Measurements from ENCODE around the gene CTXN1. TPM values are rescaled to one million over a fixed set of nuclear protein-coding genes. Genes with fewer than 3 reads are reported as not detected.
A peak's percentile ranks its signal among the peaks of the same experiment; 100 is the strongest.
"Not testable (repeated sequence)": the region's sequence is repeated elsewhere in the genome, so short reads cannot be mapped to it uniquely, and the experiment has no call there.

The CTXN1 gene
- total RNA-seq, 1 experiment from 2014 or later = 27.3 TPM

DNA sequence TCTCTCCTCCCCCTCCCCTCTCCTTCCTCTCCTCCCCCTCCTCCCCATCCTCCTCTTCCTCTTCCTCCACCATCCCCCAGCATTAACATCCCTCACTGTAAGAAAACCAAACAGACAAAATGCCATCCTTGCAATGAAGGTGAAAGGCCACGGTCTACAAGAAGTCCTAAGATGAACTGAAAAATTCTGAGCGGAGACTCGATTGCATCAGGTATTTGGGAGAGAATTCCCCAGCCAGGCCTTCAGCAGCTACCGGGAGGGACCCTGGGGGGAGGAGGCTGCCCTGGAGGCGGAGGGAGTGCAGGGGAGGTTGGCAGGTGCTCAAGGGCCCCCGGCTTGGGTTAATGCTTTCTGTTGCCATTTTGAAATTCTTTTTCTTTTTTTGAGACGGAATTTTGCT, 27.6 kb upstream of the CTXN1 start:
- in situ Hi-C loops (cut with HindIII; ENCODE audit: low sequenced_read_pairs) = no loop called here
- DNase-seq (ENCODE audit: low spot score) = no peak

DNA sequence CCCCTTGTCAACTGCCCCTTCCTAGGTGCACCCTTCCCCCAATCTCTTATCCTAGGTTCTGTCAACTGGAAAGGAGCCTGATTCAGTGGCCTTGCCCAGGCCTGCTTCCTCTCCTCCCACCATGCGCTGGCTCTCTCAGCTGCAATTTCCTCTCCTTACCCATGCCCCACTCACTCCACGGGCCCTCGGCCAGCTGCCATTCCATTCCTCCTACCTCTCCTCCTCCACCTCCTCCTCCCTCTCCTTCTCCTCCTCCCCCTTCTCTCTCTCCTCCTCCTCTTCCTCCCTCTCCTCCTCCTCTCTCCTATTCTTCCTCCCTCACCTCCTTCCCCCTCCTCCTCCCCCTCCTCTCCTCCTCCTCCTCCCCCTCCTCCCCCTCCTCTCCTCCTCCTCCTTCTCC, 27.1 kb upstream of the CTXN1 start:
- DNase-seq (ENCODE audit: low spot score) = peak; percentile 84
- in situ Hi-C loops (cut with HindIII; ENCODE audit: low sequenced_read_pairs) = no loop called here

DNA sequence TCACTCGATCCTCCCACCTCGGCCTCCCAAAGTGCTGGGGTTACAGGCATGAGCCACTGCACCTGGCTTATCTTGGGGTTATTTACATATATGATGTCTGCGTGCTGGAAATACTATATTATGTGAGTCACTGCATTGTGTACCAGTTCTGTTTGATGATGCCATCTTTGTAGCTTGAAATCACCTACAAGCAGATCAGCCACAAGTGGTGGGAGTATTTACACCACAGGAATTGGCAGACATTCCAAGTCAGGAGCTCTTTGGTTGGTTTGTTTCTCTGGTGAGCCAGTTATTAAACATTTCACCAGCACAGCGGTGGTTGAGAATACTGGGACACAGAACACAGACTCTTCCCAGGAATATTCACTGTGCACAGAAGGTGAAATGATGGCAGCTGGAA, 22.0 kb upstream of the CTXN1 start:
- DNase-seq (ENCODE audit: low spot score) = no peak
- in situ Hi-C loops (cut with HindIII; ENCODE audit: low sequenced_read_pairs) = no loop called here

DNA sequence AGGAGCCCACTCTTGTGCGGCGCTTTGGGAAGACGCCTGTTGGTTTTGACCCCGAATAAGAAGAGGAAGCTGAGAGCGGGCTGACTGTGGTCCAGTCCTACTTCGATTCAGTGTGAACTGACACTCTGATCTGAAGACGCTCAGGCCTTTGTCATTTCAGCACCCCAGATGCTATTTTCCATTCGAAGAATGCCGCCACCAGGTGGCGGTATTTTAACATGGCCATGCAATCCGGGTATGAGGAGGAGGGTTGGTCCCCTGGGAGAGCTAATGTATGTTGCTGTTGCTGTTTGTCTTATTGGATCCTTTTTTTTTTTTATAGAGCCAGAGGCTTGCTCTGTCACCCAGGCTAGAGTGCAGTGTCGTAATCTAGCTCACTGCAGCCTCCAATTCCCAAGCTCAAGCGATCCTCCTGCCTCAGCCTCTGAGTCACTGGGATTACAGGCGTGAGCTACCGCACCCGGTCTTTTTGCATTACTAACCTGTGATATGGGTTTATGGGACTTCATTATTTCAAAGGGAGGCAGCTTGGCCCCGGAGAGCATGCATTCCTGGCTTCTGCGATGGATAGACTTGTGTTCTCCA, 18.3 kb upstream of the CTXN1 start:
- in situ Hi-C loops (cut with HindIII; ENCODE audit: low sequenced_read_pairs) = no loop called here
- DNase-seq (ENCODE audit: low spot score) = peak; percentile 92

DNA sequence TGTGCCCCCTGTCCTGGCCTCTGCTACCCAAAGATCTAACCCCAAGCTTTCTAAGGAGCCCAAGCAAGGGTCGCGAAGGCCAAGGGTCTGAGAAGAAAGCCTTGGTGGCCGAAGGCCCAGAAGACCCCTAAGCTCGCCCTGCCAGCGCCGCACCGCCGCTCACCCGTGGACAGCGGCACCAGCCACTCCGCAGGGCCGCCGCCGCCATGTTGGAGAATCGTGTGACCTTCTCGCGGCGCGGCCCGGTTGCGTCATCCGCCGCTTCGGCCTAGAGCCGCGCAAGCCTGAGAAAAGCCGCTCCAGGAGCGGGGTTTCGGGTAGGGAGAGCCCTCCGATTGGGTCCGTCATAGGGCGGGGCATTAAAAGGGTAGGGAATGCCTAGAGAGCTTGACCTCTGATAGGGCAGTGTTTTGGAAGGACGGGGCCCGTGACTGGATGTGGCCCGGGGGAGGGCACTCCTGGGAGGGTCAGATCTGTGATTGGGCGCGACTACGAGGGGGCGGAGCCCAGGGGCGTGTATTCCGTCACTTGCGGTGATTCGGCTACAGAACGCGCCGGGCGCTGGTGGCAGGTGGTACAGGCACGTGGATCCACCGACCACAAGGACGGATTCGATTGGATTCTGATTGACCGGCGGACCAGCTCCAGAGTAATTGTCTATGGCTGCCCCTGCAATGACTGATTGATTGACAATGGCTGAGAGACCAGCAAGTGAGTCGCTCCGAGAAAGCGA, 17.7 kb upstream of the CTXN1 start, which contains the start of gene TIMM44:
TIMM44 (minus strand) TSS at position 223 of the 733 bp plus-strand sequence; CDS start at position 208, 15 bp downstream.
- in situ Hi-C loops (cut with HindIII; ENCODE audit: low sequenced_read_pairs) = no loop called here

DNA sequence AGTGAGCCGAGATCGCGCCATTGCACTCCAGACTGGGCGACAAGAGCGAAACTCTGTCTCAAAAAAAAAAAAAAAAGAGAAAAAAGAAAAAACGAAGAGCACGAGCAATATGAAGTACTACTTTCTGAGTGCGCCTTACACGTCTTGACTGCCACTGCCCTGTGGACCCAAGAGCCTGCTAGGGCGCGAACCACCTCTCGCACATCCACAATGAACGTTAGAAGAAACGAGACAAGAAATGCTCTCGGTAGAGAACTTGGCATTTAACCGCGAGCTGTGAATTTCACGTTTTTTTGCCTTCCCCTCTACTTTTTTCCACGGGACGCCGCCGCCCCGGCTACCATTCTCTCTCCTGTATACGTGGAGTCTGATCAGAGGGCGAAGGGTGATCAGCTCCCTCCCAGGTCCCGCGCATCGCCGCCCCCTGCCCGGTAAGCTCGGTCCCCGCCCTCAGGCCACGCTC, 17.1 kb upstream of the CTXN1 start:
- in situ Hi-C loops (cut with HindIII; ENCODE audit: low sequenced_read_pairs) = no loop called here
- DNase-seq (ENCODE audit: low spot score) = no peak

More for the DNA sequence above, 17.7 kb upstream of the CTXN1 start, which contains the start of gene TIMM44:
- peak; percentile 100 for DNase-seq (ENCODE audit: low spot score)

DNA sequence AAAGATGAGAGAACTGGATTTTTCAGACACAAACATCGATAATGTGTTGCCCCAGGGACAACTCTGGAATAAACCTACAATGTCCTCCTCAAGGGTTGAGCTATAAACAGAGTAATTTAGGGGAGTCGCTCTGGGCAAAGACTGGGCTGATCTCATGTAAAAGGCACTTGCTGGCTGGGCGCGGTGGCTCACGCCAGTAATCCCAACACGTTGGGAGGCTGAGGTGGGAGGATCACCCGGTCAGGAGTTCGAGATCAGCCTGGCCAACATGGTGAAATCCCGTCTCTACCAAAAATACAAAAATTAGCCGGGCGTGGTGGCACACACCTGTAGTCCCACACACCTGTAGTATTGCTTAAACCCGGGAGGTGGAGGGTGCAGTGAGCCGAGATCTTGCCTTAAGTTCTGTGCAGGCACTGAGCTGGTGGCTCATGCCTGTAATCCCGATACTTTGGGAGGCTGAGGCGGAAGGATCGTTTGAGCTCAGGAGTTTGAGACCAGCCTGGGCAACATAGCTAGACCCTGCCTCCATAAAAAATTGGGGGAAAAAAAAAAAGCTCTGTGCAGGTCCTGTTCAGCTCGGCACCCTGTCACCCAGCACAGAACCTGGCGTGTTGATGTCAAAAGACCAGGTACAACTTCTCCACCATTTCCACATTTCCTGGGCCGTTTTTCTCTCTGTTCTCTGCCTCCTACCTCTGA, 16.1 kb upstream of the CTXN1 start:
- DNase-seq (ENCODE audit: low spot score) = no peak
- in situ Hi-C loops (cut with HindIII; ENCODE audit: low sequenced_read_pairs) = no loop called here

DNA sequence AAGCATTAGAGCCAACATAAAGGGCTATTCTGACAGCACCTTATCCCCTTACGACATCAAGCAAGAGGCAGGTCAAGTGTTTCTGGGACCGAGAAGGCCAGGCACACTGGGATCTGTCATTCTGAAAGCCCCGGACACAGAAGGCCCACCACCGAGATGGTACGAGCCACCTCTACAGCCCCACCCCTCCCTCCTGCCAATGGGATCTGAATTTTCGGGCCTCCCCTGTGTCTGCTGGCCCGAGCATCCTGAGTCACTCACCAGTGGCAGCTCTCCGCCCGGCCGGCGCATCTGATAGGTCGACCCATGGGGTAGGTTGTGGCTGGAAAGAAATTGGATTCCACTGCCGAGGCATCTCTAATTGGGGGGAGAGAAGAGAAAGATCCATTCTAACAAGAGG, 14.9 kb upstream of the CTXN1 start:
- DNase-seq (ENCODE audit: low spot score) = no peak
- in situ Hi-C loops (cut with HindIII; ENCODE audit: low sequenced_read_pairs) = no loop called here

DNA sequence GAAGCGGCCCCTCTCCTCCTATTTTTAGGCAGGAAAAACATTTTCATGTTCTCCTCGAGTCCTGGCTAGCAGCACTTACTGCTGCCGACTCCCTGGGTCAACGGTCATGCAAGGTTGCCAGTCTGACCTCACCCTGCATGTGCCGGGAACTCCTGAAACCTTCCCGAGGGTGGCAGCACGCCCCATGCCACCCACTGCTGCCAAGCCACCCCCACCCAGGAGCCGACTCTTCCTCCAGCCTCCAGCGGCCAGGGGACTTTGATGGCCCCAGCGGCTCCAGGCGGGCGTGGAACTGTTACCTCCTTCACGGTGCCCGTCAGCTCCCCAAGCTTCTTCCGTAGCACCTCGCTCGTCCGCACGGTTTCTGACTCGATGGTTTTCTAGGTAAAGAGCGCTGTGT, 8.8 kb upstream of the CTXN1 start:
- in situ Hi-C loops (cut with HindIII; ENCODE audit: low sequenced_read_pairs) = no loop called here
- no peak for DNase-seq (ENCODE audit: low spot score)

DNA sequence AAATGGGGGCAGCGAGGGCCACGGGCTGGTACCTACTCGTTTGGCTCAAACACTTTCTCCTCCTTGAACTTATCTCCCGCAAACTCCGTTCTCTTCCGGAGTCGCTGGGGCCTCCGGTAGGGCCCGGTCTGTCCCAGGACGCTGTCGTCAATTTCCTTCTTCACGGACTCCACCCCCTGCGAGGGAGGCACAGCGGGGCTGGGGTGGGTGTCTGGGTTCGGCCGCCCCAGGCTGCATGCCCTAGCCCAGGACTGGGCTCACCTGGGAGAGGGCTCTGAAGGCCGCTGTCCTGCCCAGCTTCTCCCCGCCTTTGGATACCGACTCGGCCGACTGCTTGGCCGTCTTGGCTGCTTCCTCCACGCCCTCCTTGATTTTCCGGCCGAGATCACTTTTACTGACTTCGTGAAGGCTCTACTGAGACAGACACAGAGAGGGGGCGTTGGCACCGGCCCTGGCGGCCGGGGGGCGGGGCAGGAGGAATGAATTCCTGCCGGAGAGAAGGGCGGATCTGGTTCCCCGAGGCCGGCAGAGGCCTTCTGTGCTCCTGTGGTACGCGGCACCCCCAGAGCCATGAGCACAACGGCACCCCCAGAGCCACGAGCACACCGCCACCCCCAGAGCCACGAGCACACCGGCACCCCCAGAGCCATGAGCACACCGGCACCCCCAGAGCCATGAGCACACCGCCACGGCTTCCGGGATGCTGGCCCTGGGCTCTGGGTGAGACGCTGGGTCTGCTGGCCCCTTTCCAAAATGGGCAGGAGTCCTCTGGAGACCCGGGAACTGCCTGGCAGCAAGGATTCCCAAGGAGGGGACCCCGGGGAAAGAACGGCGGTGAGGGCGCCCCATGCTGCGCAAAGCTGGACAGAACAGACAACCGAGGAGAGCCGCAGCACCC, 8.1 kb upstream of the CTXN1 start:
- DNase-seq (ENCODE audit: low spot score) = no peak
- in situ Hi-C loops (cut with HindIII; ENCODE audit: low sequenced_read_pairs) = no loop called here

DNA sequence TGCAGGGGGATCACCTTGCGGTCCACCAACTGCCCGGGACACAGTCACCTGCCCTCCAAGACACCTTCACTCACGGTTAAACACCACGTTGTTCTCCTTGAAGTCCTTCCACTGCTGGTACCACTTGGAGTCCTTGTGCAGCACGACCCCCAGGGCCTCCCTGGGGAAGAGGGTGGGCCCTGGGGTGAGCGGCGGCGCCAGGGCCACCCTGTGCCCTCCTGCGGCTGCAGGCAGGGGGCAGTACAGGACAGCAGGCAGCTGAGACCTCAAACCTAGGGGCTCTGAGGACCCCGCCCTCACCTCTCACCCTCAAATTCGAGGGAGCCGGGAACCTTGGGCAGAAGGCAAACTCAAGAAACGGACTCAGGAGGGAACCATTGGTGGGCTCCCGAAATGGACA, 7.5 kb upstream of the CTXN1 start:
- DNase-seq (ENCODE audit: low spot score) = no peak
- in situ Hi-C loops (cut with HindIII; ENCODE audit: low sequenced_read_pairs) = no loop called here

DNA sequence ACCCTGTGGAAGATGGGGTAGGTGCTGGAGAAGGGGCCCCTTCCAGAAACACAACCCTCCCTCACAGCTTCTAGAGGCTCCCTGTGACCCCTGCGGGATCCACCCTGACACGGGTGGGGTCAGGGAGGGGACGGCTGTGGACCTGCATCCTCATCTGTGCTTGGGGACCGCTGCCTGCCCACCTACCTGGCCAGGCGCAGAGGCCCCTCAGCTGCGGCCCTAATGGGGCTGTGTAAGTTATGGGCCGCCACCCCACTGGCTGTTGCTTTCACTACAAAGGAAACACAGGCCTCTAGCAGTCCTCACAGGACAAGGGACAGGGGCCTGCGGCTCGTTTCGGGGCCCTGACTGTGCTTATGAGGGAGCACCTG, 7.0 kb upstream of the CTXN1 start:
- in situ Hi-C loops (cut with HindIII; ENCODE audit: low sequenced_read_pairs) = no loop called here
- no peak for DNase-seq (ENCODE audit: low spot score)

DNA sequence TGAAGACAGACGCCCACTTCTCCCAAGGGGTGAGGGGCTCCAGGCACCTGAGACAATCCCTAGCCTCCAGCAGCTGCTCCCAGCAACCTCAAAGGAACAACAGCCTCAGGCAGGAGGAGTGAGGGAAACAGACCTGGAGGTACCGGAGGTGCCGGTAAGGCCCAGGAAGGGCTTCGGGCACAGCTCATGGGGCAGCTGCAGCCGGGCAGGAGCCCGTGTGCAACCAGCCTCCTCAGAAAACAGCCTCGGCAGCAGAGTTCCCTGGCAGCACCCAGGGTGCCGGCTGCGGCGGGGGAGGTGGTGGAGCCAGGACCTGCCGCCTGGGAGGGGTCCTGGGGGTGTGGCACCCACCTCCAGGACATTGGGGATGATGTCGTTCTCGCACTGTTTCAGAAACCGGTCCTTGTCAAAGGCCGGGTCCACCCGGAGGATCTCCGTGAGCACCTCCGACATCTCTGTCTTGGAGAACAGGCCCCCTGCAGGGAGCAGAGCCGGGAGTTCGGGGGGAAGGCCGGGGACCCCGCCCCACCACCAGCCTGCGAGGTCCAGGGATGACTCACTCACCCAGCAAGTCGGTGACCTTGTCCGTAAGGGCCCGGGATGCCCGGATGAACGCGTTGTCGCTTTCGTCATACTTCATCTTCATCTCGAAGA, 6.5 kb upstream of the CTXN1 start:
- no peak for DNase-seq (ENCODE audit: low spot score)
- in situ Hi-C loops (cut with HindIII; ENCODE audit: low sequenced_read_pairs) = no loop called here

DNA sequence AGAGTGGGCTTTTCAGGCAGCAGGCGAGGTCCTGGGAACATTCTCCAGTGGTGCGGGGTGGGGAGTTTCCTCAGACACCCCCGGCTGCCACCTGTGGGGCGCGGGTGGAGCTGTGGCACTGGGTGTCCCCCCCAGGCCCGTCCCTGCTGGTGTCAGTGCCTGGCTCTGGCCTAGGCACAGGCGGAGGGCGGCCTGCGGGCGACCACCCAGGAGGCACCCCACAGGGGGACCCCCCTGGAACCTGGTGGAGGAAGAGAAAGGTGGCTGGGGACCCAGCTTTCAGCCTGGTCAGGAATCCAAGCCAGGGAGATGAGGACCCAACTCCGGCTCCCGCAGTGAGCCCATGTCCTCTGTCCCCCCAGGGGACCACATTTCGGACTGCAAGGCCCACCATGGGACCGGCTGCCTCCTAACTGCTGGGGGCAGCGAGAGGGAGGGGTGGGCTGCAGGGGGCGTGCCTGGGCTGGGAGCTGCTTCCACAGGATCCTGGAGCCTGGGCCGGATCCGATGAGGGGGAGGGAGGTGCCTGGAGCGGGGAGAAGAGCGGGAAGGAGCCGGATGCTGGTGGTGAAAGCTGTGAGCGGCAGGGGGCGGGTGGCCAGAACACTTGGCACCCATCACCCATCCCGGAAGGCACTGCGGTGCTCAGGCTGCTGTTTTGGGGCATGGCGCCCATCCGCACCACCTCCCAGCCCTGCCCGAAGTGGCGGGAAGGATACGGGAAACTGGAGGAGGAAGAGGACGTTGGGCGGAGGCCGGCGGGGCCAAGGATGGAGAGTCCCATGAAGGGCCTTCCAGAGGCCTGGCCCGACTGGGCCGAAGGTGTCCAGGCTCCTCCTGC, 5.5 kb upstream of the CTXN1 start:
- DNase-seq (ENCODE audit: low spot score) = no peak
- in situ Hi-C loops (cut with HindIII; ENCODE audit: low sequenced_read_pairs) = no loop called here

DNA sequence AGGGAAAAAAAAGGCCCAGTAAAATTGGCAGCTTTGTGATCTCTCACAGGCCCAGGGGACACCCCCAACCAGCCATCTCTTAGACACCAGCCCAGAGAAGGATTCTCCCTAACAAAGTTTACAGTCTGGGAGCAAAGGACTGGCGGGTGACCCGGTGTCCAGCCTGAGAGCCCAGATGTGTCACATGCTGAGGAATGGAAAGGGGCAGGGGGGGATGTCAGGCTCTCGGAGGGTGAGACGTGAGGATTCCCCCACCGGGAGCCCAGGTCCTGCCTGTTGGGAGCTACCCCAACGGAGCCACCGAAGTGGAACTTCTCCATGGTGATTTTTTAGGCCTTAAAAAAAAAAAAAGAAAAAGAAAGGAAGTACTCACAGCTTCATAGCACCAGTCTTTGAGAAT, 4.8 kb upstream of the CTXN1 start:
- no peak for DNase-seq (ENCODE audit: low spot score)
- in situ Hi-C loops (cut with HindIII; ENCODE audit: low sequenced_read_pairs) = no loop called here

DNA sequence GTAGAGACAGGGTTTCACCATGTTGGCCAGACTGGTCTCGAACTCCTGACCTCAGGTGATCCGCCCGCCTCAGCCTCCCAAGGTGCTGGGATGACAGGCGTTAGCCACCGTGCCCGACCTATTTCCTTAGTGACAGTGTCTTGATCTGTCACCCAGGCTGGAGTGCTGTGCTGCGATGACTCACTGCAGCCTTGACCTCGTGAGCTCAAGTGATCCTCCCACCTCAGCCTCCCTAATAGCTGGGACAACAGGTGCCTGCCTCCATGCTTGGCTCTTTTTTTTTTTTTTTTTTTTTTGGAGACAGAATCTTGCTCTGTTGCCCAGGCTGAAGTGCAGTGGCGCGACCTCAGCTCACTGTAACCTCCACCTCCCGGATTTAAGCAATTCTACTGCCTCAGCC, 4.1 kb upstream of the CTXN1 start:
- DNase-seq (ENCODE audit: low spot score); in situ Hi-C loops (cut with HindIII; ENCODE audit: low sequenced_read_pairs): not testable (repeated sequence)

DNA sequence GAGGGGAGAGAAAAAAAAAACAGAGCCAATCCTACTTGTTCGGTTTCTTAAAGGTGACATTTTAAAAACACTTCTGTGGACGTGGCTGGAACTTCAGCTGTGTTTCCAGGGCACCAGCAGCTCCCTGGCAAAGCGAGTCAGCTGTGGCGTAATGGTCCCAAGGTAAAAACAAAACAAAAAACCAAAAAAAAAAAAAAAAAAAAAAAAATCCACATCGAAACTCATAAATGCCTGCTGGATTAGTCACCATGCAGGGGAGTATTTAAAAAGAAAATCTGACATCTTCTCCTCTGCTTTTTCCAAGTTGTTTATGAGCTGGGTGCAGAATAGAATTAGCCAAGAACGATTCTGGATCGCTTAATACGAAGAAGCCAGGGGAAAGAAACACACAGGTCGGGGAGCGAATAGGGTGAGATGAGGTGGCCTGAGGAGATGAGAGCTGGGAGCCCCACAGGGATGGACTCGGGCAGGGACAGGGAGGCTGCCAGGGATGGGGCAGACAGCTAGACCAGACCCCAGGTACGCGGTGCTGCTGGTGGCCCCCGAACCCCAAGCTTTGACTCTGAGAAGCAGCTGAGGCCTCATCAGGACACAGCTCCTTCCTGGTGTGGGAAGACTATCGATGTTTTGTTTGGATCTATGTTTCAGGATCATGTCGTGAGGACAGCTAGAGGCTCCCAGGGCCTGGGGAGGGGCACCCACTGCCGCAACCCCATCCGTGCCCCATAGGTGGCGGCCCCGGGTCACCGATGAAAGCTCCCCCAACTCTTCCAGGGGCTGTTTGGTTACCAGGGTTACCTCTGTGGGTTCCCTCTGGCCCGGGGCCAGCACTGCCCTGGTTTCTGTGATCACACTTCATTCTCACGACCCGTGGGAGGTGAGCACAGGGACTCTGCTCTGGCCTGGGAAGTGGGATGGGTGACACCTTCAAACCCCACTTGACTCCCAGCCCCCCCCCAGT, 3.1 kb upstream of the CTXN1 start:
- DNase-seq (ENCODE audit: low spot score) = no peak
- in situ Hi-C loops (cut with HindIII; ENCODE audit: low sequenced_read_pairs) = no loop called here
